Measurements from ENCODE around the gene SORCS2.

SORCS2 gene

DNA sequence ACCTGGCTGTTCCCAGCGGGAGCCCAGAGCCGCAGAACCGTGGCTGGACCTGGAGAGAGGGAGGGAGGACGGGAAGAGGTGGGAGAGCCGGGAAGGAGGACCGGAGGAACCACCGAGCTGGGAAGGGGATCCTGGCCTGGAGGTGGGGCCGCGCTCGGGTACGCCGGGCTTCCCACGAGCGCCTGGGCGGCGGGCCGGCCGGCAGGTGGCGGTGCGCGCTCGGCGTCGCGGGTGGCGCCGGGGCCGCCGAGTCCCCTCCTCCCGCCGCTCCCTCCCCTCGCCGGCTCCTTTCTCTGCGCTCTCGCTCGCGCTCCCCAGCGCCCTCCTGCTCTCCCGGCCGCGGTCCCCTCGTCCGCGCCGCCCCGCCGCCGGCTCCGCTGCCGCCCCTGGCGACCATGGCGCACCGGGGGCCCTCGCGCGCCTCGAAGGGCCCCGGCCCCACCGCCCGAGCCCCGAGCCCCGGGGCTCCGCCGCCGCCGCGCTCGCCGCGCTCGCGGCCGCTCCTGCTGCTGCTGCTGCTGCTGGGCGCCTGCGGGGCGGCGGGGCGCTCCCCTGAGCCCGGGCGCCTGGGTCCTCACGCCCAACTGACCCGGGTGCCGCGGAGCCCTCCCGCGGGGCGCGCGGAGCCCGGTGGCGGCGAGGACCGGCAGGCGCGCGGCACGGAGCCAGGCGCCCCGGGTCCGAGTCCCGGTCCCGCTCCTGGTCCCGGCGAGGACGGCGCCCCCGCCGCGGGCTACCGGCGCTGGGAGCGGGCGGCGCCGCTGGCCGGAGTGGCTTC lies at the start of gene SORCS2:
TSS of gene SORCS2 (plus strand) at position 287 of the 778 bp plus-strand sequence.
- peak; percentile 85 for DNase-seq

DNA sequence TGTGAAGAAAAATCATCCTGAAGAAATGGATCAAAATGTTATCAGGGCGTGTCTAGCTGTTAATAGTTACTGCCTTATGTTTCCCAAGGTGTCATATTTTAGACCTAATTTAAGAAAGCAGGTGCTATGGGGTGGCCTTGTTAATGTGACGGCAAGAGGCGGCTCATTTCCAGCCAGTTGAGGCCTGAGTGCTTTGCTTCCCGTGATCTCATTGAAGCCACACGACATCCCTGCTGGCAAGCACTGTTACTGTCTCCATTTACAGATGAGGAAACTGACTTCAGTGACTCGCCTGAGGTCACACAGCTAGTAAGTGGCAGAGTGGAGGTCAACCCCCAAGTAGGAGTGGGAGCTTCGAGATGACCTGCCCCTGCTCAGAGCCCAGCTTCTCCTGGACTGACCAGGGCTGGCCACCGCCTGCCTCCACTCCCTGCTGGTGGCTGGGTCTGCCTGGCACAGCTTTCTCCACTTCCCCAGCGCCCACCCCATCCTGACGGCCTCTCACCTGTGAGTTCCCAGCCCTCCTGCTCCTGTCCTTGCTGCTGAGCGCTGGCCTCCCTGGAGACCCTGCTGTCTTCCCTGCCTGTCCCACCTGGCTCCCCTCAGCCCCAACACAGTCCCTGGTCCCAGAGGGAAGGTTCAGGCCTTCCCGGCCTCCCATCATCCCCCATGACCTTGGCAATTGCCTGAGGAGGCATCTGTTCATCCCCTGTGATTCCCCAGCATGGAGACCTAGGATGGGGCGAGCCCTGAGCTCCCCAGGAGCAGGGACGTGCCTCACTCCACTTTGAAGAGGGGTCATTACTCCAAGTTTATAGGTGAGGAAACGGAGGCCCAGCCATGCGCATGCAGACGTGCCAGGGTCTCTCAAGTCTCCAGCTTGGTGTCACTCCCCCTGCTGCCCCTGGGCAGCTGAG lies 47.7 kb upstream of the SORCS2 start:
- DNase-seq: no peak

DNA sequence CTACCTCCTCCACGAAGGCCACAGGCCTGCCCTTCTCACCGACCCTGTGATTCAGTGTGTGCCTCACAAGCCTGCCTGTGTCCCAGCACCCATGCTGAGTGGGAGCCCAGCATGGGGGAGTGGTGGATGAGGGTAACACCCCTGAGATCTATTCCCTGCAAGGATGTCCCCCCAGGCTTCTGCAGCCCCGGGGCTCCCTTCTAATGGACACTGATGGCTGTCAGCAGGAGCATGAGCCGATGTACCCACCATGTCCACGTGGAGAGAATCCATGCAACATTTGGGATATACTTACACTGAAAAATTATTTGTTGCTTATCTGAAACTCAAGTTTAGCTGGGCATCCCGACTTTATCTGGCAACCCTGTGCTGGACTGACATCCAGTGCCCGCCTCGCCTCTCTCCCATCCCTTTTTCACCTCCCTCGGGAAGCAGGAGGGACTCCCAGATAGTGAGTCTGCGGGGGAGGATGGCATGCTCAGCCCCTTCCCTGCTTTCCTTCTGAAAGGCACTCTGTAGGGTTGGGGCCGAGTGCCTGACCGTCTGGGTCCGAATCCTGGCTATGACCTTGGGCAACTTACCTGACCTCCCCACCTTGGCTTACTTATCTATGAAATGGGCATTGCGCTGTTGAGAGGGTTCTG lies 46.9 kb upstream of the SORCS2 start:
- DNase-seq: no peak

DNA sequence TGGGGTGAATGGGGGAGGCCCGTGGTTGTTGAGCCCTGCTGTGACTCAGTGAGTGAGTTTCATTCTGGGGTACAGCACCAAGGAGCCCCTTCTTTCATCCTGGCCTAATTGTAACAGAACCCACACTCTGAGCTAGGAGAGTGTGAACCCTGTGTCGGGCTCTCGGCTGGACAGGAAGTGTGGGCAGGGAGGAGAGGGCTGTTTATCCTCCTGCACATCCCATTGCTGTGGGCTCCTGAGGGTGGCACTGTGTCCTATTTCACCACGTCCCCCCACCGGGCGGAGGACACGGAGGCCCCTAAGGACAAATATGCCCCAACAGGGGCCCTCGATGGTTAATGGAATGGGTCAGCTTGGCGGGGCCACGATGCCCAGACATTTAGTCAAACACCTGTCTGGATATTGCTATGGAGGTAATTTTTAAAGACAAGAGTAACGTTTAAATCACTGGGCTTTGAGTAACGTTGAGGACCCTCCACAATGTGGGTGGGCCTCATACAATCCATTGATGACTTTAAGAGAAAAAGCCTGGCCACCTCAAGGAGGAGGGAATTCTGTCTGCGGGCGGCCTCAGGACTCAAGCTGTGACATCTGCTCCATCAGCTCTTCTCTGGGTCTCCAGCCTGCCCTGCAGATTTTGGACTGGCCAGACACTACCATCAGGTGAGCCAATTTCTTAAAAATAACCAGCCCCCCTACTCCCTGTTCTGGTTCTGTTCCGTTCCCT lies 46.1 kb upstream of the SORCS2 start:
- no peak for DNase-seq

DNA sequence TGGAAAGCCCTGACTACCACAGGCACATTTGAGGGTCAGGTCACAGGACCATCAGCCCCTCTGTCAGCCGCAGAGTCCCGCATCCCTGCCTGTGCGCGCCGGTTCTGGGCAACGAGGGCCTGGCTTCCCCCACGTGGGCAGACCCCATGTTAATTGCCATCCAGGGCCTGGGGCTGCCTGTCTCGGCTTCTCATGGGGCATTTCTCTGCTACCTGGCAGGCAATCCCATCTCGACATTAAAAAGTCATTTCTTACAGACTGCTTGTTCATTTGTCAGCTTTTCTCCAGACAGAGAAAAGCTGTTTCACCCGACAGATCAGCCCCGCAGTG lies 45.6 kb upstream of the SORCS2 start:
- DNase-seq: no peak

DNA sequence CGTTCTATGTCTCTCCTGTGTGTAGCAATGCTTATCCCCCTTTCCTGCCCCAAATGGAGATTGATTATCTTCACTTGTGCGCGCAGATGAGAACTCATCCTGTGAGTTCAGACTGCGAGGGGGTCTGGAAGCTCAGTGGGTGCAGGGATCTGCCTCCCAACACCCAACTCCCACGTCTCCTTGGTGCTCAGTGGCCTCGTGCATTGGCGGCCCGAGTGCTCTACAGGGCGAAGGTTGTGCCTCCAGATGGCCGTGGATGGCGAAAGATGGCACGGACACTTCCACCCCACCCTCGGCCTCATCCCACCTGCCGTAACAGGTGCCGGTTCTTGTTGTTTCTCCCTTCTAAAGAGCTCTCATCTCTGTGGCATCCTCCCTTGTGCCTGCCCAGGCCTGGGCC lies 45.1 kb upstream of the SORCS2 start:
- no peak for DNase-seq

DNA sequence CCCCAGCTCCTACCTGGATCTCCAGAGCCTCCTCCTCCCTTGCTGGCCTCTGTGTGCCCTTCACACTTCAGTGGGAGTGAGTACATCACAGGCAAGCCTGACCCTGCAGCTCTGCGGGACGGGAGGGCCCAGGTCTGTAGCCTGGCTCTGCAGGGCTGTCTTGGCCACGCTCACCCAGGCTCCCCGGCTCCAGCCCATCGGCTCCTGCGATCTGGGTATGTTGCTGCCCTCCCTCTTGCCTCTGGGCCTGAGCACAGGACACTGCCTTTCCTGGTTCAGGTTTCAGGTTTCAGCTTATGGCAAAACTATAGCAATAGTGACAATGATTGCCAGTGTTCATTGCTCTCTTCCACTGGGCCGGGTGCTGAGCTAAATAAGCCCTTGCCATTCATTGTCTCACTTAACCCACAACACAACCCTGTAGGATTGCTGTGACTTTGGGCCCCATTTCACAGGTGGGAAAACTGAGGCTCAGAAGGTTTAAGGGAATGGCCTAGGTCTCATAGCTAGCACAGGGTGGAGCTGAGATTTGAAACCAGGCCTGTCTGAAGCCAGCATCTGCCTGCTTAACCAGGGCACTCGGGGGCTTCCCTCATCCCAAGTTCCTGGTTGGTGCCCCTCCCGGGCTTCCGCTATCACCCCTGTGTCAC lies 44.6 kb upstream of the SORCS2 start:
- no peak for DNase-seq

DNA sequence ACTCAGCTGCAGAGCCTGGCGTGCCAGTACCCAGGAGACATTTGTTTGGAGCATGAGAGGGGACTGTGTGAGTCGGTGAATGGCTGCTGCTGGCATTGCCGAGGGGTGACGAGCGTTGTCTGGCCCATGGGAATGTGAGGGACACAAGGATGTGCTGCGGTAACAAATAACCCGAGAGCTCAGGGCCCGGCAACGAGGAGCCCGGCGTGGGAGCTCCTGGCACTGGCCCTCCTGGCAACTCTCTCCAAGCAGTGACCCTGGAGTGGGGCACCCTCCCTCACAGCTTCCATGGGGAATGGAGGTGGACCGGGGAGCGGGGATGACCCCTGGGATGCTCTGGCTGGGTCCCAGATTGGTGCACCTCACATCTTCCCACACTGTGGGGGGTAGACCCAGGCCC lies 44.0 kb upstream of the SORCS2 start:
- no peak for DNase-seq

DNA sequence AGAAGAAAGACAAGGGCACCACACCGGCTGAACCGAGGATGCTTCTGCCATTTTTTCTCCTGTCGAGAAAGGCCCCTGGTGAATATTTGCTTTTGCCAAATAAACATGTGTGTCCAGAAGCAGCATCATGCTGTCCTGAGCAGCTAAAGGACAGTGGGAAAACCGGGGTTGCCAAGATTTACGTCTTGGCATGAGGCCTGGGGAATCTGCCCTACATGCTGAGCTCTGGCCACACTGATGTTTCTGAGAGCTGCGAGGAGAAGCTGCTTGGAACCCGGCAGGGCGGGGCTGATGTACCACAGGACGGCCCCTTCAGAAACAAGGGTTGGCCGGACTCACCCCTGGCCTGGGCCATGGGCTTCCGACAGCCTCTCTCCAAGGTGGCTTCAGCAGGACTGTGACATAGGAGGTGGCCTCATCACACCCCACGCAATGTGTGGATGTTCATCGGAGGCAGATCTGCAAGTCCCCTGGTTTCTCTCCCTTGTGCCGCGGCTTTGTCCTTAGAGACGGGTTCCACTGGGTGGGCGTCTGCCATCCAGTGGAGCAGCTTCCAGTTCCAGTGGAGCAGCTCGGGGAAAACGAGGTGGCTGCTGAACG lies 42.2 kb upstream of the SORCS2 start:
- no peak for DNase-seq

DNA sequence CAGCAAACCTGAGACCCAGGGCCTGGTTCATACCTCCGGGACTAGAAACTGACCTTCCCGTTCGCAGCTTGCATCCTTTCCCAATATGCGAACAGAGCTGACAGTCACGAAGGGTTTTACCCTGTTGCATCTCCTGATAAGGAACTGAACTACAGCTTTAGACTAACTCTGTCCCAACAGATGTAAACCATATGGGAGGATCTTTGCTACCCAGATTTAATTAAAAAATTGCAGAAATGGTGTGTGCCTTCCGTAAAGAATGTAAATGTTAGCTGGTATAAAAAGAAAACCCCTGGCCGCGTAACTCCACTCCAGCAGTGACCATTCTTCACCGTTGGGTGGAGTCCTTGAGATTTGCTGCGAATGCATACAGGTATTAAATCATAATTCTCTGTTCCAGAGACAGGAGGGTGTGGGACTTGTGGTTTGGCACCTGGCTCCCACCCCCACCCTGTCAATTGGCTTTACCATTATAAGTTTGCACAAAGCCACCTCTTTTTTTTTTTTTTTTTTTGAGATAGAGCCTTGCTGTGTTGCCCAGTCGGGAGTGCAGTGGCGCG lies 40.6 kb upstream of the SORCS2 start:
- no peak for DNase-seq

DNA sequence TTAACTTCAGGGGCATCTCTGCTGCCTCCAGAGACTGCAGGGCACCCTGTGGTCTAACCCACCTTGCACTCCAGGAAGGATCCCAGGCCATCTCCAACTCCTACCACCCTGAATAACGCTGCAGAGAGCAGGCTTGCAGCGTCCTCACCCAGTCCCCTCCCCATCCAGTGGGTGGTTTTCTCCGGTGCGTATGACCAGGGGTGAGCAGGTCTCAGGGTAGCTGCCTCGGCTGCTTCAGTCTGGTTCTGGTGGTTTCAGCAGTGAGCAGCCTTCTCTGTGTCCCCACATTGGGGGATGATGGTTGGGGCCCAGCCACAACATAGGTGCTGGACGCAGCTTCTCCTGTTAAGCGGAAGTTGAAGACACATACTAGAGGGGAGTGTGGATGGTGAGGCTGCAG lies 38.6 kb upstream of the SORCS2 start:
- no peak for DNase-seq

DNA sequence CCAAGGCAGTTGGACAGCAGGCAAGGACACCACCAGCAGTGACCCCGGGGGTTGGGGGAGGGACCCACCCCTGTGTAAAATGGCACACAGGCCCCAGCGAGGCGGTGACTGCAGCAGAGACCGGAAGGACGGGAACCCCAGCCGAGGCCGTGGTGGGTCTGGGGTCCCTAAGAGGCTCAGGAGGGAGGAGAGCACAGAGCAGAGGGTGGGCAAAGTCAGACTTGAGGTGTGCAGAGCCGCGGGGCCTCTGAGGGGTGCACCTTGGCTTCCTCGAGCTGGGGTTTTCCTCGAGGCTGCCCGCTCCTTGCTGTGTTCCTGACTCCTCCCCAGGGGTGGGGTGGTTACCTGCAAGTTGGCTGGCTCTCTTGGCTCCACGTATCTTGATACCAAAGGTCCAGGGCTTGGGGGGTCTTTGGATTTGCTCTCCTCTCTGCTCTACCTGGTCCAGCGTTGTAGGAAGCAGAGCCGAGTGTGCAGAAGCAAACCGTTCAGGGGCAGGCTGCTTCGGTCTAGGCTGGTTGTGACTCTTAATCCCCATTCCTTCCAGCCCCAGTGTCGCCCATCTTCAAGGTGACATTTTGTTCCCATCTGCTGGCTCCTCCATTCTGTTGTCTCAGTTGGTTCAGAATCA lies 37.9 kb upstream of the SORCS2 start:
- no peak for DNase-seq

DNA sequence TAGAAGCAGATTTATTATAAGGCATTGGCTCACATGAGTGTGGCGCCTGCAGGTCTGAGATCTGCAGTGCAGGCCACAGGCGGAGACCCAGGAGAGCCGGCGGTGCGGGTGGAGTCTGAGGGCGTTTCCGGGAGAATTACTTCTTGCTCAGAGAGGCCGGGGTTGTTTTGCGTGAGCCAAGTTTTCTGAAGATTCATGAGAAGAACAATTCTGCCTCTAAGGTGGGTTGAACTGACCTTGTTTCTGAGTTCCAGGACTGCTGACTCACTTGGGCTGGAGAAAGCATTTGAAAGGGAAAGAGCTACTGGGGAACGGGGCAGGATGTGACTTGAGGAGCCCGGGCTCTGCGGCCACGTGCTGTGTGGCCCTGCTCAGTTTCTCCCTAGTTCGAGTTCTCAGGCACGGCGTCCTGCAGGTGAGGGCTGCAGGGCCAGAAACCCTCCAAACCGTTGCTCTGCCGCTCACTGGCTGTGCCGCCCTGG lies 36.7 kb upstream of the SORCS2 start:
- no peak for DNase-seq

DNA sequence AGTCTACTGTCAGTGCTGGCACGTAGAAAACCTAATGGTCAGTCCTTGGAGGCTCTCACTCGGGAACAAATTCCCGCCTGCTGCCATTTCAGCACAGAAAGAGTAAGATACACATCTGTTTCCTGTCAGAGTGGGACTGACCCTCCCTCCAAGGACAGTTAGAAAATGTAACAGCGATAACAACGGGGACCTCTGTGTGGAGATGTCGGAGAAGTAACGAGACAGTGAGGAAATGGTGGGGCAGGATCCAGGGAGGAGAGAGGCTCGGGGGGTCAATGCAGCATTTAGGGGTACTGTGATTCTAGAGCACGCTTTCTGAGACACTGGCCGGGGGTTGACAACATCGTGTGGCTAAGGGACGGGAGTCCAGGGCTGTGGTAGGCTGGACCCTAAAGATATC lies 36.0 kb upstream of the SORCS2 start:
- DNase-seq: no peak

DNA sequence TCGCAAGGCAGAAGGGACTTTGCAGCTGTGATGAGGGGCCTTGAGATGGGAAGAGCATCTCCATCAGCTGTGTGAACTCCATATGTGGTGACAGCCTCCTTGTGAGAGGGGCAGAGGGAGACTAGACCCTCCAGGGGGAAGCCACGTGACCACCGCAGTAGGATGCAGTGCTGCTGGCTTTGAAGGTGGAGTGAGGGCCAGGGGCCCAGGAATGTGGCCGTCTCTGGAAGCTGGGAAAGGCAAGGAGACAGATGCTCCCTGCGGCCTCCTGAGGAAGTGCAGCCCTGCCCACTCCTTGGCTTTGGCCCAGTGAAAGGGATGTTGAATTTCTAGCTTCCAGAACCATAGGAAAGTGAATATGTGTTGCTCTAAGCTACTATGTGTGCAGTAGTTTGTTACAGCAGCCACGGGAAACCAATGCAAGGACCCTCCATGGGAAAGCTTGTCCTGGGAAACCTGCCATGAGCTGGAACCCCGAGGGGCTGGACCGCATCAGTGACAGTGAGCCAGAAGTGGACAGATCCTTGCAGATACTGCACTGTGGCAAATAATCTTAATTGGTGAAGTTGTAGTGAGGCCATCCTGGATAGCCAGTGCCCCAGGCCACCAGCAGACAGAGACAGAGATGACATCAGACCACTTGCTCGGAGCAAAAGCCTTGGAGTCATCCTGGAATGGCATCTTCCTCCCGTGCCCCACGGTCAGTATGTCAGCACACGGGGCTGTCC lies 35.4 kb upstream of the SORCS2 start:
- DNase-seq: peak; percentile 74

DNA sequence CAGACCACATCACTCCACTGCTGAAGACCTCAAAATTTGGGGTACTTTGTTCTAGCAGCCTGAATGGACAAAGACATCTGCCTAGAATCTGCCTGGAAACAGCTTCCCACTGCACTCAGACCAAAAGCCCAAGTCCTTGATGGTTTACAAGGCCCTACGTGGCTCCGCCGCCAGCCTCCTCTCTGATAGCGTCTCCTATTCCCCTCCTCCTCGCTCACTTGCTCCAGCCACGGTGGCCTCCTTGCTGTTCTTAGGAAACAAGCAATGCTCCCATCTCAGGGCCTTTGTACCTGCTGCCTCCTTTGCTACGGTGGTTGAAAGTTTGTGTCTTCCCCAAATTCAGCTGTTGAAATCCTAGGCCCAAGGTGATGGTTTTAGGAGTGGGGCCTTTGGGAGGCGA lies 34.7 kb upstream of the SORCS2 start:
- no peak for DNase-seq

DNA sequence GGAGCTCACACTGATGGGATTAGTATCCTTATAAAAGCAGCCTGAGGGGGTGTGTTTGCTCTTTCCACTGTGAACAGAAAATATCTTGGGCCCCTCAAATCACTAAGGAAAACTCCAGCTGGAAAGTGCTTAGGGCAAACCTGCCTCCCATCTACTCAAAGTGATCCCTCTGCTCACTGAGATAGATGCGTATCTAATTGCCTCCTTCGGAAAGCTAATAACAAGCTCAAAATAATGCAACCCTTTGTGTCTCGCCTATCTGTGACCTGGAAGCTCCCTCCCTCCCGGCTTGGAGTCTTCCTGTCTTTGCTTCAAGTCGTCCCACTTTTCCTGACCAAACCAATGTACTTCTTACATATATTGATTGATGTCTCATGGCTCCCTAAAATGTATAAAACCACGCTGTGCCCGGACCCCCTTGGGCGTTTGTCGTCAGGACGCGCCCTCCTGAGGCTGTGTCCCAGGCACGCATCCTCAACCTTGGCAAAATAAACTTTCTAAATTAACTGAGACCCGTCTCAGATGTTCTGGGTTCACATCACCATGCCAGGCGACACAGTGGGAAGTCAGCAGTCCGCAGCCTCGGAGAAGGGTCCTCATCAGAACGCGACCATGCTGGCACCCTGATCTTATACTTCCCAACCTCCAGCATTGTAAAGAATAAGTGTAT lies 34.1 kb upstream of the SORCS2 start:
- no peak for DNase-seq

DNA sequence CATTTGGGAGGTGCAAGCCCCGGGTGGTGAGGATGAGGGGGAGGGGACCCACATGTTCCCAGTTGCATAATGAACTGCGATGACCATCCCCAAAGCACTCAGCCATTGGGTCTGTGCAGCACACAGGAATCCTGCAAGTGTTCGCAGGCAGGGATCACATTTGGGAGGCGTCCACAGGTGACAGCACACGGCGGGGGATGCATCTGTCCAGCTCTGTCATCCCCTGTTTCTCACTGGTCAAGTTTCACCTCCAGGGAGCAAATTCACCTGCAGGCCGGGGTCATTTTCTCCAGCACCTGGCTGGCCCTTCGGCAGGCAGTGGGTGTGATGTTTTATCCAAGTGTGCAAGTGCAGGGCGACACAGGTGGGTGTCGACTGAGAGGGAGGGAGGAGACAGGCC lies 33.3 kb upstream of the SORCS2 start:
- DNase-seq: no peak

DNA sequence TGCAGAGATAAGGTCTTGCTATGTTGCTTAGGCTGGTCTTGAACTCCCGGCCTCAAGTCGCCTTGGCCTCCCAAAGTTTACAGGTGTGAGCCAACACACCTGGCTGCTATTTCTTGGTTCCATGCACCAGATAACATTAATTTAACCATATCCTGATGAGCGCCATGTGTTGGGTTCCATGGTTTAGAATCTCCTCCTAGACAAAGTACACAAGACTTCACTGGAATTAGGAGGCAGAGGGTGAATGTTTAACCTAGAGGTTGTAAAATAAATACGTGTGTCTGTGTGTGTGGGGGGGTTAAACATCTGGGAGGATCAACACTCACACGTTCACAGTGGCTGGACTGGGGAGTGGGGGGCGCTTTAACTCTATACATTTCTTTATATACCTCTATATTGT lies 32.4 kb upstream of the SORCS2 start:
- DNase-seq: no peak

DNA sequence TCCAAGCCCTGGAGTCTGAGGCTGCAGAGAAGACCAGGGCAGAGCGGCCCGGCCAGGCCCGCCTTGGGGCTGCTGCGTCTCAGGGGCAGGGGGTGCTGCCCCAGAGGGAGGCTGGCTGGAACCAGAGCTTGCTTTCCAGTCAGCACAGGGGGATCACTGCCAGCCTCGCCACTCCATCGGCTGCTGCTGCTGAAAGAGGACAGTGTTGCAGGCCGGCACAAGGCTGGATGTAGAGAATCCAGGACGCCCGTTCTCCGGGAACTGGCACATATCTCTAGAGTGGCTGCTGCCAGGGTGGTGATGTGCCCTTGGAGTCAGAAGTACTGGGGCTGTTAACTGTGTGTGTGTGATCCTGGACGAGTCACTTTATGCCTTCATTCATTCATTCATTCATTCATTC lies 31.9 kb upstream of the SORCS2 start:
- no peak for DNase-seq

All from retina (tissue), 1 donor.